GM12864 (cell line): ENCODE data around the gene RAI1.

Source experiments
- DNase-seq: peaks from one replicate; pipeline ENCODE4 v3.0.0-alpha.2; 2011; ENCODE audit warnings: low read depth
- H3K4me3 ChIP-seq: 2 replicates; pipeline ENCODE4 v1.5.1; 2011; ENCODE audit warnings: mild to moderate bottlenecking, low read depth, low read length, control low read depth
- CTCF ChIP-seq: IDR thresholded peaks from 2 replicates; pipeline ENCODE4 v1.5.1; 2011; ENCODE audit warnings: low read depth, mild to moderate bottlenecking, moderate library complexity, low read length, control low read depth, inconsistent platforms; ENCODE audit errors: missing control alignments

Gene RAI1

GRCh38 chr17:17750881-17751280 is 69.6 kb downstream of the RAI1 start:
- H3K4me3 ChIP-seq = peak overlapping the region; percentile 5; the same call in 1 of the 2 replicates
- no peak for TF ChIP-seq CTCF
- peak; percentile 73 for DNase-seq

DNA sequence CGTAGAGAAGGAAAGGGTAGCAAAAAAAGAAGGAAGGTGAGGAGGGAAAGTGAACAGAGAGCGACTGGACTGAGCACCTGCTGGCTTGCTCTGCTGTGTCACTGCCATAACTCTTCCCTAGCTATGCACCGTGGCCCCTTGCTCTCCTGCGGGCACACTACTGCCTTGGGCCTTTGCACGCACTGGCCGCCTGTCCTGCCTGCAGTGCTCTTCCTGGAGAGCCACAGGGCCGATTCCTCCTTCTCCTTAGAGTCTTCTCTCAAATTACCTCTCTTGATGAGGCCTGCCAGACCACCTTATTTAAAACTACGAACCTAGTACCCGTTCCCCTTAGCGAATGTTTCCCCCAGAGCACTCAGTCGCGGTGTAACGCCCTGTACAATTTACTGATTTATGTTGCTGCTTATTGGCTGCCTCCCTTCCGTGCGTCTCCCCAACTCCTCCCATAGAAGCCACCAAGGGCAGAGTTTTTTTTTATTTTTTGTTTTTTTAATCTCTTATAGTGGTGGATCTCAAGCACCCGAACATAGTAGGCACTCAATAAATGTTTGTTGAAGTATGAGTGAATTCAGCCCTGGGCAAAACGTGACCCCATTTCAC is 70.3 kb downstream of the RAI1 start:
- no peak for DNase-seq
- H3K4me3 ChIP-seq = peak overlapping the region; percentile 40
- no peak for TF ChIP-seq CTCF

GRCh38 chr17:17752089-17752820 is 71.0 kb downstream of the RAI1 start:
- peak; percentile 77 for DNase-seq
- peak; percentile 40 for TF ChIP-seq CTCF
- H3K4me3 ChIP-seq = peak overlapping the region; percentile 58

- no peak for DNase-seq
- peak overlapping the region; percentile 58 for H3K4me3 ChIP-seq
- TF ChIP-seq CTCF = no peak
These were observed 71.6 kb downstream of the RAI1 start for GRCh38 chr17:17752821-17753321.

DNA sequence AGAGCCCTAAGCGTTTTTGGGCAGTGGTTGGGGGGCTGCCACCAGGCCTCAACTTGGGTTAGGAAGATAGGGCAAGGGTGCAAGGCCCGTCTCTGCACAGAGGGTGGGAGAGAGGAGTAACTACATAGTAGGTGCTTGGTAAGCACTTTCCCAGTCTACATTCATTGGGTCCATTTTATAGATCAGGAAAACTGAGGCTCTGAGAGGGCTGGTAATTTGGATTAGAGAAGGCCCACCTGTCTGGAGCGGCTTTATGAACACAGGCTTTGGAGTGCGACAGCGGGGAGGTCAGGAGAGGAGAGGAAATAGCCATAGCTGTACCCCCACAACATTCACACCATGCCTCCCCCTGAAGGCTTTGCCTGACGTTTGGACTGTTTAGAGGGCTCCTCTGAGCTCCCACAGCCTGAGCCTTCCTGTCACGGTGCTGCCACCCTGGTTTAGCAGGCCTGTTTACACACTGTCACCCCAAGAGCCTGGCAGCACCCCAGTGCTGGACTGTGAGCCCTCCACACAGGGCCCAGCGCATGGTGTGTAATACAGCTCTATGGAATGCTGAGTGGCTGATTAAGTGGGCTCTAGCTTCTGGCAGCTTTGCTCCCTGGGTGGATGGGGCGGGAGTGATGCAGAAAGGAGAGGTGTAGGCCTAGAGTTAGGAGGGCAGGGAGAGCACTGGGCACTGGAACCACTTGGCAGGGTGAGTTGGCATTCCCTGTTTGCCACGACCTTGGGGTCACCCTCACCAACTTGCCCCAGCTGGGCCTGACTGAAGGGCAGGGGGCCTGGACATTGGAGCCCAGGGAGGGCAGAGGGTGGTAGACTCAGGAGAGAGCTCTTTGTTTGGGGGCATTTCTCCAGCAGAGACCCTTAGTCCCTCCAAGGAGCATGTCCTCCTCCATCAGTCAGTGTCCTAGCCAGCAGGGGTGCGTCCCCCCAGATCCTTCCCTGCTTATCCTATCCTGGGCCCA is 73.7 kb downstream of the RAI1 start:
- H3K4me3 ChIP-seq = no peak overlapping the region

More for the DNA sequence above, 73.7 kb downstream of the RAI1 start:
- no peak for TF ChIP-seq CTCF
- DNase-seq = no peak
